Lower leg skin (tissue), 3 donors: ENCODE measurements around the gene KDM5A.

Experiments
- POLR2A ChIP-seq, 2 donors: fragments of 450-650 bp; IDR thresholded peaks; one replicate each; pipeline ENCODE4 v1.6.1; 2016 to 2017; ENCODE audit warnings: antibody characterized with exemption in 2 of 2, mild to moderate bottlenecking in 1 of 2, moderate library complexity in 1 of 2
- TF ChIP-seq, protein P1 (sequence below), 3 donors: fragments of 450-650 bp; IDR thresholded peaks; one replicate each; pipeline ENCODE4 v1.5.1; 2016; ENCODE audit warnings: antibody characterized with exemption in 3 of 3, mild to moderate bottlenecking in 3 of 3, moderate library complexity in 2 of 3

DNA sequence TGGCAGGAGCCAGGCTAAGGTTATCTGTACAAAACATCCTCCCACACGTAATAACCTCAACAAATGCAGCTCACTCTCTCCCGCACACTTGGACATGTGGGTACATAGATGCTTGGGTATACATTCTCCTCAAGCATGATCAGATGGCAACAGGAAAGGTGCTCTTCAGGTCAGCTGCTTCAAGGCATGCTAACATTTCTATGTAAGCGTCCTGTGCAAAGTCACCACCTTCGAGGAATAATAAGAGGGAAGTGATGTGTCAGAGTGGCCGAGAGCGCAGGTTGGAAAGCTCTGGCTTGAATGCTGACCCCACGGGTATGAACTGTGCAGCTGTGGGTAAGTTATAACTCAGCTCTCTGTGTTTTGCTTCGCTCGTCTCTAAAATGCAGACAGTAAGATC is 151.0 kb downstream of the KDM5A start:
- TF ChIP-seq, protein P1, sequence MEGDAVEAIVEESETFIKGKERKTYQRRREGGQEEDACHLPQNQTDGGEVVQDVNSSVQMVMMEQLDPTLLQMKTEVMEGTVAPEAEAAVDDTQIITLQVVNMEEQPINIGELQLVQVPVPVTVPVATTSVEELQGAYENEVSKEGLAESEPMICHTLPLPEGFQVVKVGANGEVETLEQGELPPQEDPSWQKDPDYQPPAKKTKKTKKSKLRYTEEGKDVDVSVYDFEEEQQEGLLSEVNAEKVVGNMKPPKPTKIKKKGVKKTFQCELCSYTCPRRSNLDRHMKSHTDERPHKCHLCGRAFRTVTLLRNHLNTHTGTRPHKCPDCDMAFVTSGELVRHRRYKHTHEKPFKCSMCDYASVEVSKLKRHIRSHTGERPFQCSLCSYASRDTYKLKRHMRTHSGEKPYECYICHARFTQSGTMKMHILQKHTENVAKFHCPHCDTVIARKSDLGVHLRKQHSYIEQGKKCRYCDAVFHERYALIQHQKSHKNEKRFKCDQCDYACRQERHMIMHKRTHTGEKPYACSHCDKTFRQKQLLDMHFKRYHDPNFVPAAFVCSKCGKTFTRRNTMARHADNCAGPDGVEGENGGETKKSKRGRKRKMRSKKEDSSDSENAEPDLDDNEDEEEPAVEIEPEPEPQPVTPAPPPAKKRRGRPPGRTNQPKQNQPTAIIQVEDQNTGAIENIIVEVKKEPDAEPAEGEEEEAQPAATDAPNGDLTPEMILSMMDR (IDR thresholded peaks at IDR 0.05), result no peak
- no peak for TF ChIP-seq POLR2A (IDR thresholded peaks at IDR 0.05)
